K562 (cell line): ENCODE results near the gene TPCN1. TPM values are rescaled to one million over a fixed set of nuclear protein-coding genes. Genes with fewer than 3 reads are reported as not detected.
A peak's percentile ranks its signal among the peaks of the same experiment; 100 is the strongest.

ENCODE experiments used
- ASH1L ChIP-seq: fragments of 450-650 bp; IDR thresholded peaks from 2 replicates; pipeline ENCODE4 v1.6.1; 2018; ENCODE audit warnings: borderline replicate concordance, mild to moderate bottlenecking, low read depth; ENCODE audit not compliant: partially characterized antibody
- BHLHE40 ChIP-seq: IDR thresholded peaks from 2 replicates; pipeline ENCODE4 v1.6.1; 2011; ENCODE audit warnings: low read length, improper control_type of control experiment
- CBX3 ChIP-seq, 2 experiments: IDR thresholded peaks; 1 replicate in 1 of 2; 2 replicates in 1 of 2; pipeline ENCODE4 v1.6.1; 2012; ENCODE audit warnings: inconsistent platforms in 2 of 2, low read length in 2 of 2, borderline replicate concordance in 1 of 2, control low read depth in 1 of 2
- ELF1 ChIP-seq: fragments of 200-800 bp; sonication (Bioruptor generic); IDR thresholded peaks from 2 replicates; pipeline ENCODE4 v1.6.1; 2016; ENCODE audit warnings: missing genetic modification characterization, missing compliant biosample characterization
- ETS2 ChIP-seq: IDR thresholded peaks from 2 replicates; pipeline ENCODE4 v1.6.1; 2016; ENCODE audit warnings: borderline replicate concordance, missing genetic modification characterization, mild to moderate bottlenecking, moderate library complexity, missing compliant biosample characterization; ENCODE audit not compliant: poor library complexity, severe bottlenecking
- ILF3 ChIP-seq: fragments of 450-650 bp; IDR thresholded peaks from 2 replicates; pipeline ENCODE4 v1.6.1; 2018; ENCODE audit warnings: antibody characterized with exemption, mild to moderate bottlenecking, moderate library complexity, borderline replicate concordance
- KLF1 ChIP-seq: fragments of 450-650 bp; IDR thresholded peaks from 2 replicates; pipeline ENCODE4 v1.6.1; 2016; ENCODE audit warnings: missing genetic modification characterization, missing compliant biosample characterization
- LARP7 ChIP-seq: fragments of 450-650 bp; IDR thresholded peaks from 2 replicates; pipeline ENCODE4 v1.6.1; 2016
- MECOM ChIP-seq: fragments of 250-450 bp; sonication (Bioruptor Pico); IDR thresholded peaks from 2 replicates; pipeline ENCODE4 v1.8.0; 2022; ENCODE audit warnings: inconsistent platforms
- MEF2D ChIP-seq: conservative IDR thresholded peaks from 2 replicates; pipeline ENCODE4 v1.6.1; 2016; ENCODE audit warnings: low read depth, missing genetic modification characterization, missing compliant biosample characterization
- NEUROD1 ChIP-seq: fragments of 150-350 bp; IDR thresholded peaks from 2 replicates; pipeline ENCODE4 v1.6.1; 2014; ENCODE audit warnings: borderline replicate concordance, low read length, low read depth; ENCODE audit not compliant: partially characterized antibody
- POLR2AphosphoS5 ChIP-seq: IDR thresholded peaks from 2 replicates; pipeline ENCODE4 v1.6.1; 2011; ENCODE audit warnings: mild to moderate bottlenecking, low read depth, low read length, moderate library complexity; ENCODE audit not compliant: control insufficient read depth, insufficient read depth
- POLR3A ChIP-seq: IDR thresholded peaks from 2 replicates; pipeline ENCODE4 v1.6.1; 2011; ENCODE audit warnings: borderline replicate concordance, mild to moderate bottlenecking, moderate library complexity; ENCODE audit not compliant: insufficient read length, insufficient read depth; ENCODE audit errors: extremely low read depth
- RNF219 ChIP-seq: fragments of 250-450 bp; sonication (Bioruptor Pico); IDR thresholded peaks from 2 replicates; pipeline ENCODE4 v1.5.0; 2022; ENCODE audit warnings: mild to moderate bottlenecking
- STAG1 ChIP-seq: sonication (generic); formaldehyde crosslinking; IDR thresholded peaks from 2 replicates; pipeline ENCODE4 v1.5.0; 2020; ENCODE audit warnings: missing genetic modification reagents, borderline replicate concordance
- TEAD4 ChIP-seq, 2 experiments: sonication (generic) in 1 of 2; formaldehyde crosslinking in 1 of 2; IDR thresholded peaks; 2 replicates each; pipeline versions ENCODE4 v1.6.1 to v1.8.0; 2012 to 2022; ENCODE audit warnings: borderline replicate concordance in 1 of 2, inconsistent platforms in 1 of 2, low read length in 1 of 2, mild to moderate bottlenecking in 1 of 2, missing genetic modification reagents in 1 of 2
- WHSC1 ChIP-seq: IDR thresholded peaks from one replicate; pipeline ENCODE4 v1.6.1; 2012; ENCODE audit warnings: low read length, control low read depth, inconsistent platforms
- ZC3H4 ChIP-seq: sonication (generic); formaldehyde crosslinking; IDR thresholded peaks from 2 replicates; pipeline ENCODE4 v1.9.0; 2021; ENCODE audit warnings: missing genetic modification reagents, borderline replicate concordance
- ZKSCAN8 ChIP-seq: fragments of 200-800 bp; sonication (Bioruptor generic); IDR thresholded peaks from 2 replicates; pipeline ENCODE4 v1.6.1; 2016; ENCODE audit warnings: missing genetic modification characterization, missing compliant biosample characterization
- ZNF217 ChIP-seq: sonication (generic); formaldehyde crosslinking; IDR thresholded peaks from 2 replicates; pipeline ENCODE4 v1.8.0; 2022; ENCODE audit warnings: mild to moderate bottlenecking, missing genetic modification reagents
- ZNF232 ChIP-seq: sonication (generic); formaldehyde crosslinking; IDR thresholded peaks from 2 replicates; pipeline ENCODE4 v1.8.0; 2022; ENCODE audit warnings: mild to moderate bottlenecking, missing genetic modification reagents
- ZNF239 ChIP-seq: fragments of 250-450 bp; sonication (Bioruptor Pico); IDR thresholded peaks from 2 replicates; pipeline ENCODE4 v1.4.0; 2020; ENCODE audit warnings: mild to moderate bottlenecking
- ZNF280B ChIP-seq: fragments of 250-450 bp; sonication (Bioruptor Pico); IDR thresholded peaks from 2 replicates; pipeline ENCODE4 v1.5.1; 2021; ENCODE audit warnings: mild to moderate bottlenecking
- ZNF354B ChIP-seq: fragments of 250-450 bp; sonication (Bioruptor Pico); IDR thresholded peaks from 2 replicates; pipeline ENCODE4 v1.4.0; 2020
- ZNF445 ChIP-seq: fragments of 250-450 bp; sonication (Bioruptor Pico); IDR thresholded peaks from 2 replicates; pipeline ENCODE4 v1.4.0; 2020; ENCODE audit warnings: low read depth, mild to moderate bottlenecking, moderate library complexity
- polyA plus RNA-seq, 8 experiments: library from polyadenylated mRNA; depleted of rRNA in 4 of 8; stranded (reverse) in 5 of 8; unstranded in 3 of 8; fragments of >200 nt; fragmentation: Nextera tagmentation in 2 of 8; fragmentation: Illumina TruSeq in 1 of 8; extraction: Ambion mirVana in 2 of 8; extraction: Trizol in 1 of 8; gene quantifications; 2 replicates each; pipeline versions ENCODE4 v1.2.1 to v1.2.3, GENCODE V29; 2011 to 2014; ENCODE audit warnings: inconsistent platforms in 1 of 8, missing spikeins in 1 of 8
- total RNA-seq, 7 experiments: library from RNA; depleted of rRNA in 6 of 7; stranded (reverse); fragments of >200 nt in 6 of 7; fragmentation: Illumina TruSeq in 2 of 7; extraction: Trizol in 2 of 7; gene quantifications; 2 replicates each; pipeline versions ENCODE4 v1.2.1 to v1.2.3, GENCODE V29; 2011 to 2021; ENCODE audit warnings: low replicate concordance in 1 of 7
- TF ChIP-seq, protein P1 (sequence below): sonication (generic); formaldehyde crosslinking; IDR thresholded peaks from 2 replicates; pipeline ENCODE4 v1.5.0; 2020; ENCODE audit warnings: missing genetic modification reagents

Gene TPCN1
- total and polyA plus RNA-seq, 9 of the 15 experiments (the other 6 are each of a cell fraction or from before 2014, with no cell fraction given) = 0.80 to 23.8 (median 7.4) TPM

GRCh38 chr12:113186033-113186365 is 35.3 kb upstream of the TPCN1 start (continued):
- TF ChIP-seq RNF219 (CRISPR knock-in tag) = no peak
- TF ChIP-seq MEF2D (tag) = 0 out of 2 replicates have a peak, but pooled peaks have one; percentile 41
- no peak for TF ChIP-seq ZNF445 (CRISPR knock-in tag)
- TF ChIP-seq POLR2AphosphoS5 = no peak
- no peak for TF ChIP-seq KLF1 (tag)
- TF ChIP-seq ZC3H4 (CRISPR knock-in tag) = no peak
- TF ChIP-seq, protein P1, sequence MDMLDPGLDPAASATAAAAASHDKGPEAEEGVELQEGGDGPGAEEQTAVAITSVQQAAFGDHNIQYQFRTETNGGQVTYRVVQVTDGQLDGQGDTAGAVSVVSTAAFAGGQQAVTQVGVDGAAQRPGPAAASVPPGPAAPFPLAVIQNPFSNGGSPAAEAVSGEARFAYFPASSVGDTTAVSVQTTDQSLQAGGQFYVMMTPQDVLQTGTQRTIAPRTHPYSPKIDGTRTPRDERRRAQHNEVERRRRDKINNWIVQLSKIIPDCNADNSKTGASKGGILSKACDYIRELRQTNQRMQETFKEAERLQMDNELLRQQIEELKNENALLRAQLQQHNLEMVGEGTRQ (CRISPR knock-in tag) = peak; percentile 36; the same call in 1 of the 2 replicates
- no peak for TF ChIP-seq ZNF217
- no peak for TF ChIP-seq ETS2 (tag)
- TF ChIP-seq ZNF354B (CRISPR knock-in tag) = no peak
- TF ChIP-seq ZNF232 (CRISPR knock-in tag) = no peak
- TF ChIP-seq POLR3A = no peak
- no peak for TF ChIP-seq MECOM (CRISPR knock-in tag)
- TF ChIP-seq WHSC1 = no peak
- TF ChIP-seq TEAD4 (IDR thresholded peaks at IDR 0.05; ENCODE audit: low read length) = no peak
- no peak for TF ChIP-seq TEAD4 (CRISPR knock-in tag; IDR thresholded peaks at IDR 0.05; ENCODE audit: borderline replicate concordance)
- no peak for TF ChIP-seq STAG1 (CRISPR knock-in tag)
- TF ChIP-seq ZNF239 (CRISPR knock-in tag) = no peak
- no peak for TF ChIP-seq ILF3
- TF ChIP-seq LARP7 = no peak
- TF ChIP-seq CBX3 (IDR thresholded peaks at IDR 0.05; ENCODE audit: borderline replicate concordance in 1 of 2, low read length in 2 of 2) = peak in 1 of 2 experiments; percentile 84; a peak in 2 of 3 replicates
- no peak for TF ChIP-seq NEUROD1
- no peak for TF ChIP-seq ASH1L
- no peak for TF ChIP-seq ELF1 (tag)
- TF ChIP-seq BHLHE40 = peak; percentile 34; the same call in 1 of the 2 replicates
- no peak for TF ChIP-seq ZNF280B (CRISPR knock-in tag)
- no peak for TF ChIP-seq ZKSCAN8 (CRISPR knock-in tag)
